ENCODE measurements around the gene MMP21.
A peak's percentile ranks its signal among the peaks of the same experiment; 100 is the strongest.

The MMP21 gene, protein sequence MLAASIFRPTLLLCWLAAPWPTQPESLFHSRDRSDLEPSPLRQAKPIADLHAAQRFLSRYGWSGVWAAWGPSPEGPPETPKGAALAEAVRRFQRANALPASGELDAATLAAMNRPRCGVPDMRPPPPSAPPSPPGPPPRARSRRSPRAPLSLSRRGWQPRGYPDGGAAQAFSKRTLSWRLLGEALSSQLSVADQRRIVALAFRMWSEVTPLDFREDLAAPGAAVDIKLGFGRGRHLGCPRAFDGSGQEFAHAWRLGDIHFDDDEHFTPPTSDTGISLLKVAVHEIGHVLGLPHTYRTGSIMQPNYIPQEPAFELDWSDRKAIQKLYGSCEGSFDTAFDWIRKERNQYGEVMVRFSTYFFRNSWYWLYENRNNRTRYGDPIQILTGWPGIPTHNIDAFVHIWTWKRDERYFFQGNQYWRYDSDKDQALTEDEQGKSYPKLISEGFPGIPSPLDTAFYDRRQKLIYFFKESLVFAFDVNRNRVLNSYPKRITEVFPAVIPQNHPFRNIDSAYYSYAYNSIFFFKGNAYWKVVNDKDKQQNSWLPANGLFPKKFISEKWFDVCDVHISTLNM

DNA sequence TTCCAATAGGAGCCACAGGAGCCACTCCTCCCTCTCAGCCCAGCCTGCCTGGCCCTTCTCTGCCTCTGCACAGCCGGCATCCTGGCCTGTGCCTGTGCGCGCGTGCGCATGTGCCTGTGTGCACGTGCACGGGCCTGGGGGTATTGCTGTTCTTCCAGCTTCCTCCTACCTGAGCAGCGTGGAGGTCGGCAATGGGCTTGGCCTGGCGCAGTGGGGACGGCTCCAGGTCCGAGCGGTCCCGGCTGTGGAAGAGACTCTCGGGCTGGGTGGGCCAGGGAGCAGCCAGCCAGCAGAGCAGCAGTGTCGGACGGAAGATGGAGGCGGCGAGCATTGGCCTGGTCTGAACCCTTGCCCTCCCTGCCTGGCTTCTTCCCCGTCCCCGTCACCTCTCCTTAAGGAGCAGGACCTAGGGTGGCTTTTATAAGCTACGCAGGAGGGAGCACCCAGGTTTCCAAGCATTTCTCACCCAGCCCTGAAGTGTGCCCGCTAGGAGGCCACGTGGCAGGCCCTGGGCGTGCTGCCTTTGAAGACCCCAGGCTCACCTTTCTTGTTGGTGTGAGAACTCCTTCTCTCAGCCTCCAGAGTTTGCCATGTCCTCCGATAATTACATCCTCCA lies at the start of gene MMP21:
Gene MMP21, minus strand, starts transcription at position 331 of the 616 bp plus-strand sequence. Its CDS starts 0 bp downstream, at position 331.
- DNase-seq (ENCODE audit: low read depth in 2 of 2) = no peak

DNA sequence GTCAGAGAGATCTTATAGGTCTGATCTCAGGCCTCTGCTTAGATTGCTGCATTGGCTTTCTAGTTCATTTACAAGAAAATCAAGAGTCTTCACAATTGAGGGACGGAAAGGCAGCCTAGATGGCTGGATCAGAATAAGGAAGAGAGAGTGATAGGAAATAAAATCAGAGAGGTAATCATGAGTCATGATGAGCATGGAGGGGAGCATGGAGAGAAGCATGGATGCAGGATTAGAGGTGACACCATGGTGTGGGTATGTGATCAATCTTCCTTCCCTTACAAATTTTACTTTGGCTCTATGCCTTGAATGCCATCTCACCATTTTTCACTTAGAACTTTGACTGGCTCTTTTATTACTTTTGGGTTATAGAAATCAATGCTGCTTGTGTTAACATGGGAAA lies 49.1 kb upstream of the MMP21 start:
- no peak for DNase-seq (ENCODE audit: low read depth in 2 of 2)

DNA sequence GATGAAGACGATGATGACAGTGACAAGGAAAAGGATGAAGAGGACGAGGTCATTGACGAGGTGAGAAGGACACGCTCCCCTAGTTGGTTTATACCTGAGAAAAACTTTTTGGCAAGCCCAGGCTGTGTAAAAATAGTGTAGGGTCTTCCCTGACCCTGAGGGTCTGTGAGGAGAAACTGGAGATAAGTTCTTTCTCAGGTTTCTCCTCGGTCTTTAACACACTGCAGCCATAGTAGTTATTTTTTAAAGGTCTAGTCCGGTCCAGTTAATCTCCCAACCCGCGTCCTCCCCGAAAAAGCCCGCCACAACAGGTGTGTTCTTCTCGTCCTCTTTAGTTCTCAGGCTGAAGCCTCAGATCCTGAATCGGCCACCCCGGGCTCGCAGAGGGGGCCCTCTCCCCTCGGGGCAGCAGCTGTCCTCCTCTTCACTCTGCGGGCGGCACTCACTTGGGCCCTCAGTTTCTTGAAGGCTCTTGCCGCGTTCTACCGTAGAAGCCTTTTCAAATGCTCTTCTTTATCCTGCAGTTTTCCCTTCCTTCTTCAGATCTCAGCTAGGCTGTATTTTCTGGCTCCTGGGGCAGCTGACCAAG lies 48.1 kb upstream of the MMP21 start:
- DNase-seq (ENCODE audit: low read depth in 2 of 2) = peak in 1 of 2 experiments; percentile 2

DNA sequence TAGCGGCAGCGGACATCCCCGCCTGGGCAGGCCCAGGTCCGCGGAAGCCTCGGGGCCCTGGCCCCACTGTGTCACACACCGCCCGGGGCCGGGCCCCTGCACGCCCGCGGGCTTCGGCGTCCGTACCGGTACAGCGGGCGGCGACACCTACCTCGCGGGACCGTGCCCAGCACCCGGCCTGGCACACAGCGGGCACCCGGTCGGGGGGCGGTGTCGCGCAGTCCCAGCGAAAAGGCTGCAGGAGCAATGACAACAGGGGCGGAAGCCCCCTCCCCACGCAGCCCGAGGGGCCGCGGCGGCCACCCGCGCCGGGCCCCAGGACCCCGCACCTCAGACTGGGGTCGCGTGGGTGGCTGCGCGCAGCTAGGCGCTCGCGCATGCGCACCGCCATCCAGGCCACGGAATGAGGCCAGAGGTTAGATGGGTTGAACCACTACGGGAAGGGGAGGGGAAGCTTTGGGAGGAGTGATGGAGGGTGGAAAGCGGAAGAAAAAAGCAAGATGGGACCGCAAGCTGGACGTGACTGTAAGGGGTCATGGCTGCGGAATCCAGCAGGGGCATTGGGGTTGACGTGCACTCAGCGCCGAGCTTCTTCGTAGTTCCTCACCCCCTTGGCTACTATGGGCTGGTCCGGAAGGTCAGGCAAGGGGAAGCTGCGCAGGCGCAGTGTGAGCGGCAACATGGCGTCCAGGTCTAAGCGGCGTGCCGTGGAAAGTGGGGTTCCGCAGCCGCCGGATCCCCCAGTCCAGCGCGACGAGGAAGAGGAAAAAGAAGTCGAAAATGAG lies 47.4 kb upstream of the MMP21 start, which contains the start of the genes BCCIP and UROS:
Gene BCCIP, plus strand, starts transcription at position 669 of the 785 bp plus-strand sequence. Its CDS starts 12 bp downstream, at position 681.
Gene UROS, minus strand, starts transcription at position 381 of the 785 bp plus-strand sequence. CDS start 6,759 bp downstream, outside the sequence.
- peak; percentile 80 to 83 for DNase-seq (ENCODE audit: low read depth in 2 of 2)

DNA sequence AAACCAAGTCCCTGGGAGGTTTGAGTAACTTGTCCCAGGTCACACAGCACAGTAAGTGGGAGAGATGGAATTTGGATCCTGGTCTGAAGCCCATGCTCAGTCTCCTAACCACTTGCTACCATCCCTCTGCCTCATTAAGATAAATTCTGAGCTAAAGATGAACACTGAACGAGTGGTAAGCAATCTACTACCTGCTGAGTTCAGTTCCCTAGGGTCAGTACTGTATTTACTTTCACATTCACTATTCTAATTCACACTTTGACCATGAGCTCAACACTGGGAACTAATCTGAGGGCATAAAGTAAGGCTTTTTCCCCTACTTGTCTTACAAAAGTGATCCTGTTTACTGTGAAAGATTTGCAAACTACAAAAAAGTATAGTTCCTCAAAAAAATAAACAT lies 45.1 kb upstream of the MMP21 start:
- DNase-seq (ENCODE audit: low read depth in 2 of 2) = no peak

DNA sequence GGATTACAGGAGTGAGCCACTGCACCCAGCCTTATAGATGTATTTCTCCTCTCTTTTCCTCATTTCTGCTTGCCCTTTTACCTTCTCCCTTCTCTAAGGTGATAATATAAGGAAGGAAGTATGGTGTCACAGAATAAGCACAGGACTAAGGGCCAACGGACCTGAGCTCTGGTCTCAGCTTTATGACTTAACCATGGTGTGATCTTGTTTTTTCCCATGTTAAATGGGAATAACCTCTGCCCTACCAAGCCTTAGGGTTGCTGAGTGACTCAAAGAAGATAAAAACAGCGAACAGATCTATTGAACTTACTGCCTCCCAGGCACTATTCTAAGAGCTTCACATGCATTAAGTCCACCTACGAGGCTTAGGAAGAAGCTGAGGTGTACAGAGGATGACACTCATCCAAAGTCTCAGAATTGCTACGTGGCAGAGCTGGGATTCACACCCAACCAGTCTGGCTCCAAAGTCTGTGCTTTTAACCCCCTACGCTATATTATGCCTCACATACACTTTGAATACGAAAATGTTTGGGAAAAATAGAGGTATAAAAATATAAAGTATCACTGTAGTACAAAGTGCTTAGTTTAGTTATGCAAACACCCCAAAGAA lies 41.8 kb upstream of the MMP21 start:
- DNase-seq (ENCODE audit: low read depth in 2 of 2) = no peak

DNA sequence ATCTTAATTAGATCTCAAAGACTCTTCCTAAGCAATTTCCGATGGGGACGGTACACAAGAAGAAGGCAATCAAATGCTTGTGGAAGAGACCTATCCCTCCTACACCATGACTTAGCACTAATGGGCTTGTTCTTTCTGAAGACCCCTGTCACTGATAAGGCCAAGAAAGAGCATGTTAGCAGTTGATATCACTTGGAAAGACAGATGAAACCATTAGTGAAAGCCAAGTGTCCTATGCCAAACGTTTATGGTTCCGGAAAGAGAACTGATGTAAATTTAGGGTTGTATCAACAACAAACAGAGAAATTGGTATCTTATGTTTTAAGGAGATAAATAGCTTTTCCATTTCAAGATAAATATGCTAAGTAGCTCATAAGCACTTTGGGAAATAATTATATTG lies 40.9 kb upstream of the MMP21 start:
- DNase-seq (ENCODE audit: low read depth in 2 of 2) = no peak

DNA sequence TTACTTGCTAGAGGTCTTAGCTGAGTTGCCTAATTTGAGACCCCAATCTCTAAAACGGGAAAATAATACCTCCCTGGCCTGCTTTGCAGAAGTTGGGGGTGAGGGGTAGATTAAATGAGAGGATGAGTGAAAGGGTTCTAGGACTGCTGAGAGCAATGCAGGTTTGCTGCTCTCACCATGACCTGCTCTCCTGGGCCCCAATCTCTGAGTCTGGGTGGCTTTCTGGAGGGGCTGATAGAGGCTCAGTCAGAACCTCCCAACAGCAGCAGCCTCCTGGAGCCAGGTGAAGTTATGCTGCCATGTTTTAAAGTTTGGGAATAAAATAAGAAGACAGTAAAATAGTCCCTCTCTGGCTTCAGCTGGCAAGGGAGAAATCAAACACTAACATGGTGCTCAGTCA lies 40.1 kb upstream of the MMP21 start:
- DNase-seq (ENCODE audit: low read depth in 2 of 2) = no peak

DNA sequence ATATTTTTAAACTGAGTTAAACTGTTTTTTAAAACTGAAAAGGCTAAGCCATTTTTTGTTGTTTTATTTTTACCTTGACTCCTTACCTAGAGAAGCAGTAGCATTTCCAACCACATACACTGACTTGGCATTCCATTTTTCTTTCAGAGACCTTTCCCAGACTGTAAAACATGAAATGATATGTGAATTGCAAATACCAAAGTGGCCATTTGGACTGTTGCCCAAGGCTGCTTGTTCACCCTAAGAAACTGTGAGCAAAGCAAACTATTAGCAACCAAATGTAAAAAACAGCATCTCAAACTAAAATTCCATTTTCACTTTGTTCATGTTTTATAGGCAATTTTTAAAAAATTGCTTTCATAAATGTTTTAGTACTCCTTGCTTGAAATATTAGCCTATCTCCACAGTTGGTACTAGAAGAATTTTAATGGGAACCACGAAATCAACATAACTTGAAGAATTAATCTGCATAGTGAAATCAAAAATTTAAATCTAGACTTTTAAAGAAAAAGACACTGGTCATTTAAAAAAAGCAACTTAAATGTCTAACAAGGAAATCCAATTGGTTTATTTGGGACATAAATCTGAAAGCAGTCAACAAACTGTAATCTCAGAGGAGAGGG lies 36.6 kb upstream of the MMP21 start:
- DNase-seq (ENCODE audit: low read depth in 2 of 2) = no peak

DNA sequence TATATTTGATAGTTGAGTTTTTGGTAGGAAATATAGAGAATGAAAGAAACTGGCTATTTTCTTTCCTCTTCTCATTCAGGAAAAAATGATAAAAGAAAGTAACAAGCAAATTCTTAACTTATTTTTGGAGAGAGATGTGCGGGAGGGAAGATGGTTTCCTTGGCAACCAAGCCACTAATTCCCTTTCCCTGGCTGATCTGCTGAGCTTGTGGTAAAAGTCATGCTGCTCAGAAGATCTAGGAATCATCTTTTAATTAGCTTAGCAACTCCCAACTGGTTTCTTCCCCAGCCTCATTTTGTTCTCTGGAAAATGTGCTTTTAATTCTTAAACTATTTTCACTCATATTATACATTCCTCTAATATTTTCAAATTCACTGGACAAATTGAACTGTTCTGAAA lies 35.6 kb upstream of the MMP21 start:
- DNase-seq (ENCODE audit: low read depth in 2 of 2) = no peak

DNA sequence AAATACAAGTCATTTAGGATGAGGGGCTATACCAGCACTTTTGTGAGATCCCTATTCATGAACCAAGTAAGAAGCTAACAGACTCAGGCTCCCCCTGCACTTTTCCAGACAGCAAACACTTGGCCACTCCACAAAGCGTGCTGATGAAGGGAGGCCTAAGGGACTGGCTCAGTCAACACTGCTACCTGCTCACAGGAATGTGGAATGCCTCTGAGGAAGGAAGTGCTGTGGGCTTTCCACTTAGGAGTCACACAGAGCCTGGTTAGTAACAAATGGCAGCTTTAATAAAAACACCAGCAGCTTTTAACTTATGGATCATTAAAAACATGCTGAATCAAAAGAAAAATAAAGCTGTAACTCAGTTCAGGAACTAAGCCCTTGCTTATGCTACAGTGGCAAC lies 32.4 kb upstream of the MMP21 start:
- DNase-seq (ENCODE audit: low read depth in 2 of 2) = no peak

DNA sequence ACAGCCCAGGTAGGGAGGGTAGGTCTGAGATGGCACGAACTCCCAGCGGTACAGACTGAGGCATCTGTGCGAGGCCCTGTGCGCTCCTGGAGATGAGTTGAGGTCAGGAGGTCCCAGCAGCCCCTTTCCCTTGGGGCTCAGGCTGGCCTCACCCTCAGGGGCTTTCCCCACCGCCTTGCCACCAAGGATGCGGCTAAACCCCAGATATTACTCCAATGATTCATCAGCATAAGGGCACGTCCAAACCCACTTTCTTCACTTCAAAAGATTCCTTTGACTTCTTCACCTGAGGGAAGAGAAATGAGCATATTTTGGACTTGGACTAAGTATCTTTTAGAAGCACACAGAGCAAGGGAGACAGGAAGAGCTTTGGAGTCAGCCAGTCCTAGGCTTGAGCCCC lies 27.1 kb upstream of the MMP21 start:
- DNase-seq (ENCODE audit: low read depth in 2 of 2) = no peak

DNA sequence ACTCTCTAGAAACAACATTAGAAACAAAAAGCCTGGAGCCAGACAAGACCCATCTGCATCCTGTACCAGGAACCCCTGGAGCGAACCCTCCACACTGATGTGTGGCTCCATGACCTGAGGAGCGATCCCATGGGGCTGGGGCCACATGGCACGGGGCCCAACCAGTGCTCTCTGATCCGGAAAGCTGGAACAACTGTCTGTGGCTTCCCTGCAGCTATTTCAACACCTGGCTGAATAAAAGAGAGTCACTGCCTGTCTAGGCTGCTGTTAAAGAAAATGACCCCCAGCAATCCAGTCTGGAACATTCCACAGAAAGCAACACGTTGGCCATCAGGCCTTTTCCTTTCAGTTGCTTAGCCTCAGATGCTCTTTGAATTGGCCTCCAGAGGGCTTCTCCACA lies 26.5 kb upstream of the MMP21 start:
- DNase-seq (ENCODE audit: low read depth in 2 of 2) = no peak

DNA sequence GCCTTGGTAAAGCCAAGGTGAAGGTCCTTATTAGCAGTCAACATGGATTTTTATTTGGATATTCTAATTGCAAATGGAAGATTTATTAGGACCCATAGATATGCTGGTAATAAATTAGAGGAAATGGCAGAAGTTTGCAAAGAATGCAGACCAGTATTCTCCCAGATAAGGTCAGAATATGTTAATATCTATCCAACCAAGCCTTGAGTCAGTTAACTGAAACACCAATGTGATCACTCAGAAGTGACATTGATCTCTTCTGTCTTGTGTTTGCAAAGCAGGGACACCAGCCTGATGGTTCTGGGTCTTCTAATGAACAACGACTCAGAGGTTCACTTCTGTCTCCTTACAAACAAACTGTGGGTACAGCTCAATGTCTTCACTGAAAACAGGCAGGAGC lies 26.0 kb upstream of the MMP21 start:
- DNase-seq (ENCODE audit: low read depth in 2 of 2) = no peak

DNA sequence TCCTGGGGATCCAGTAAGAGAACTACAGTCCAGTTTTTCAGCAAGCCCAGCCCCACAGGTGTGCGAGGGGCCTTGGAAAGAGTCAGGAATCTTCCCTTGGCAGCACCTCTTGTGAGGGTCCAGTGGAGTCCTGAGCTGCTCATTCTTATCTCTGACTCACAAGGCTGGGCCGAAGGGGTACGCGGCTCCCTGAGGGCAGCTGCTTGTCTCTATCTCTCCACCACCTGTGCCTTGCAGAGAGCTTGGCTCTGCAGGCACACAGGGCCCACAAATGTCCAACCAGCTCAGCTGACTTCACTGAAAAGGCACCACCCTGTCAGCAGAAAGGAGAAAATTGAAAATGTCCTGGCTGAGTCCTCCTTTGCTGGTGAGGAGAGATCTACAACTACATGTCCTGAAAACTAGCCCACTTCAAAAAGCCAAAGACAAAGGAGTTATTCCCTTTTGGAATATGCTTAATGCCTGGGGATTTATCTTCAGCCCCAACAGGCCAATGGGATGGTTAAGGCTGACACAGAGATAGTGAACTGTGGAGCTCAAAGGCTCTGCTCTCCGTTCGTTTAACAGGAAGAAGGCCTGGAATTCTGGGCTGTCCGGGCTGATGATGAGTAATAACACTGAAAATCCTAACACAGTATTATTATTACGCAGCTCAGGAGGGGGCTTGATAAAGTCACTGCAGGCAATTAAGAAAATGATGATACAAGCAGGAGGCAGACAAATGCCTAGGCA lies 24.0 kb upstream of the MMP21 start:
- DNase-seq (ENCODE audit: low read depth in 2 of 2) = no peak

DNA sequence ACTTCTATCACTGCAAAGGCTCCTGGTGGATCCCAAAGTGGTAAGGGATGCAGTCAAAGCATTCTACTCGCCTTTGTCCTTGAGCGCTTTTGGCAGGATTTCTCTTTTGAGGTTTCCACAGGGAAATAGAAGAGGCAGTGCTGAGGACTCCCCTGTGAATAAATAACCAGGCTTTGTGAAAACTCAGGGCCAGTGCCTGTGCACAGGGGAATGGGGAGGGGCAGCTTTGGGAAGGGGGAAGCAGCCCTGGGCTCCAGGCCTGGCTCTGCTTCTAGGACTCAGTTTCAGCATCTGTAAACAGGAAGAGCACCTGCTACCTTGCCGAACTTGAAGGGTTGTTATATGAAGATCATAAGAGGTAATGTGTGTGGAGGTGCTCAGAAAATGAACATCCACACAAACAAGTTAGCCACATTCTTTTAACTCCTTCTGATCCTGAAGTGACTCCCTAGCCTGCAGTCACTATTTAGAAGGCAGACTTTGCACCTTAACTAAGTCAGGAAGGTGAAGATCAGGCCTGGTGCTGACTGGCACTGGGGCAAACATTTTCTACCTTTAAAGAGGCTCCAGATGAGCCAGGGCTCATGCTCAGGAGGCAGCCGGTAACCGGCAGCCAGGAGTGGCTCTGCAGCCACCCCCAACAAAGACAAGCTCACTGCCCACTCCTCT lies 22.5 kb upstream of the MMP21 start:
- no peak for DNase-seq (ENCODE audit: low read depth in 2 of 2)

DNA sequence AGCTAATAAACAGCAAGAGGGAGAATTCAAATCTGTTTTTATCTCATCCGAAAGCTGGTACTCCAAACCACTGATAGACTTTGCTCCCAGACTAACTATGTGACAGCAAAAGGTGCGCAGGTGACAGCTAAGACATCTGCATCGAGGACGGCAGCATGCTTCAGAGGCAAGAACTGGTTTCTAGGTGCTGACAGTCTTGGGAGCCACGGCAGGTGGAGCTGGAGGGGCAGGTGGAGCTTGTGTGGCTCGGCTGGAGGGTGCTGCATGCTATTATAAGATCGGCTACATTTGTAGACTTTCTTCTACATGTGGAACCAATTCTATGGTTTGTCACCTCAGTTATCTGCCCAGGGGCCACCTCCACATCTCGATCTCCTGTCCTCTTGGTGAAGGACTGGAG lies 21.8 kb upstream of the MMP21 start:
- DNase-seq (ENCODE audit: low read depth in 2 of 2) = no peak

DNA sequence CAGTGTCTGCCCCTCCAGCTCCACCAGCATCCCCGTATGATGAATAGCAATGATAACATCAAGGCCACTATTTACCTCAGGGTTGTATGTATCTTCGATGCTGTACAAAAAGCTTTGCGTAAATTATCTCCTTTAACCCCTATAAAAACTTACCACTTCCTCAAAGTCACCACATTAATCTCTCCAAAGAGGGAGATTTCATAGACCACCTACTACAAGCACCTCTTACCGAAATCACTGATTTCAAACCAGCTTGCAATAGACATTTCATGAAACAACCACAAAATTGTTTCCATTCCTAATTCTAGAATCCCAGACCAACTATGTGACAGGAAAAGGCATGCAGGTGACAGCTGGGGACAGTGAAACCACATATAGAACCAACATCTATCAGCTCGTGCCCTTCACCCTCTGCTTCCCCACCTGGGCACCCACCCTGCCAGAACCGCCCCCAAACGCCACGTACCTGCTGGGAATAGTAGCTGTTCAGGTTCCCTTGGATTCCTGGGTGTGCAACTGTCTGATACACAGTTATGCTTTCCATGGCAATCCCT lies 20.1 kb upstream of the MMP21 start:
- no peak for DNase-seq (ENCODE audit: low read depth in 2 of 2)

DNA sequence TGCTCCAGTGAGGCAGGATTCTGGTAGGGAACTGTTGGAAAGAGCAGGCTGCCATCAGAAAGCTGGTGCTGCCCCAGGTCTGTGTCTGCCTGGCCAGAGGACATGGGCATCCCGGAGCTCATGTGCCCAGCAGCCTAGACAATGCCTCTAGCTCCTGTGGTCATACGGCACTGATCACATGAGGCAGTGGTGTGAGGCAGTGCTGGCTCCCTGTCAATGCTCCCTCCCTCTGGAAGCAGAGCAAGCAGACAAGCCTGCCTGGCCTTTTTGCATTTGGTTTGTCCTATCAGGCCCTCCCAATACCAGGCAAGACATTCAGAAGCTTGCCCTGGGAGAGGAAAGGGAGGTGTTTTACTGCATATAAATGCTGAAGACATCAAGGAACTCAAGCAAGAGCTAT lies 19.5 kb upstream of the MMP21 start:
- no peak for DNase-seq (ENCODE audit: low read depth in 2 of 2)
